ENCODE data around the gene CDC25B. TPM values are rescaled to one million over a fixed set of nuclear protein-coding genes. Genes with fewer than 3 reads are reported as not detected.

The CDC25B gene
- total RNA-seq, 1 experiment from 2014 or later = 91.0 TPM

- BruUV-seq (replicated peaks) = no TSS peak
- intact Hi-C loops (cut with micrococcal nuclease; ENCODE audit: unreplicated experiment) = no loop called here
- CTCF ChIA-PET = no interaction called here
- POLR2A ChIA-PET (ENCODE audit: unreplicated experiment) = no interaction called here
- TF ChIP-seq EZH2 (IDR thresholded peaks at IDR 0.05; ENCODE audit: low read depth) = no peak
- no peak for TF ChIP-seq CTCF (conservative IDR thresholded peaks at IDR 0.05)
- no peak overlapping the region for H2AFZ ChIP-seq
- H3K27ac ChIP-seq = no peak overlapping the region
- H3K4me2 ChIP-seq = no peak overlapping the region
- DNase-seq = no peak
- H3K36me3 ChIP-seq (ENCODE audit: low read depth) = no peaks in the 10 kb centered on the region
- peaks cover 33% of the 10 kb centered on the region for H3K4me1 ChIP-seq (replicated peaks; ENCODE audit: insufficient read depth)
- H3K4me3 ChIP-seq = no peak overlapping the region
- no peaks in the 10 kb centered on the region for H3K27me3 ChIP-seq (ENCODE audit: insufficient read depth, low read depth)
- no peaks in the 10 kb centered on the region for H4K20me1 ChIP-seq (ENCODE audit: insufficient read depth)
- H3K9me2 ChIP-seq (ENCODE audit: insufficient read depth) = no peaks in the 10 kb centered on the region
- no peaks in the 10 kb centered on the region for H3K9me3 ChIP-seq (ENCODE audit: insufficient read depth, low read depth)
- H3F3A ChIP-seq (ENCODE audit: insufficient read depth, low read depth) = peaks cover 24% of the 10 kb centered on the region
- peaks cover 1% of the 10 kb centered on the region for H3K79me2 ChIP-seq (ENCODE audit: low read depth)
Observed at GRCh38 chr20:3802524-3803239, 6.6 kb downstream of the CDC25B start.

- Histone ChIP-seq H4K20me1 (ENCODE audit: insufficient read depth) (no peaks in the 10 kb centered on the region), H3K27ac (no peak overlapping the region), H3K4me1 (replicated peaks; ENCODE audit: insufficient read depth) (peaks cover 35% of the 10 kb centered on the region), H3K9me3 (ENCODE audit: insufficient read depth, low read depth) (no peaks in the 10 kb centered on the region), H3K9me2 (ENCODE audit: insufficient read depth) (no peaks in the 10 kb centered on the region), H3K79me2 (ENCODE audit: low read depth) (no peaks in the 10 kb centered on the region), H3K4me2 (no peak overlapping the region), H3F3A (ENCODE audit: insufficient read depth, low read depth) (peaks cover 30% of the 10 kb centered on the region), H2AFZ (no peak overlapping the region), H3K36me3 (ENCODE audit: low read depth) (no peaks in the 10 kb centered on the region), H3K4me3 (no peak overlapping the region), H3K27me3 (ENCODE audit: insufficient read depth, low read depth) (no peaks in the 10 kb centered on the region)
- no TSS peak for BruUV-seq (replicated peaks)
- ChIA-PET POLR2A (ENCODE audit: unreplicated experiment) (no interaction called here), CTCF (no interaction called here)
- no peak for DNase-seq
- intact Hi-C loops (cut with micrococcal nuclease; ENCODE audit: unreplicated experiment) = no loop called here
- TF ChIP-seq EZH2 (IDR thresholded peaks at IDR 0.05; ENCODE audit: low read depth) (no peak), CTCF (conservative IDR thresholded peaks at IDR 0.05) (no peak)
Observed at GRCh38 chr20:3803289-3803688, 7.2 kb downstream of the CDC25B start.

GRCh38 chr20:3803854-3804253 is 7.7 kb downstream of the CDC25B start:
- Histone ChIP-seq H3K27ac (no peak overlapping the region), H3K4me1 (replicated peaks; ENCODE audit: insufficient read depth) (peaks cover 38% of the 10 kb centered on the region)
- intact Hi-C loops (cut with micrococcal nuclease; ENCODE audit: unreplicated experiment) = no loop called here

More at GRCh38 chr20:3803854-3804253, 7.7 kb downstream of the CDC25B start:
- no peaks in the 10 kb centered on the region for H3K79me2 ChIP-seq (ENCODE audit: low read depth)
- no peak for TF ChIP-seq EZH2 (IDR thresholded peaks at IDR 0.05; ENCODE audit: low read depth)
- no peak for TF ChIP-seq CTCF (conservative IDR thresholded peaks at IDR 0.05)
- H3K9me3 ChIP-seq (ENCODE audit: insufficient read depth, low read depth) = no peaks in the 10 kb centered on the region
- no peak for DNase-seq
- peaks cover 36% of the 10 kb centered on the region for H3F3A ChIP-seq (ENCODE audit: insufficient read depth, low read depth)
- BruUV-seq (replicated peaks) = no TSS peak
- H3K4me3 ChIP-seq = no peak overlapping the region
- H3K9me2 ChIP-seq (ENCODE audit: insufficient read depth) = no peaks in the 10 kb centered on the region
- H3K4me2 ChIP-seq = no peak overlapping the region
- H4K20me1 ChIP-seq (ENCODE audit: insufficient read depth) = no peaks in the 10 kb centered on the region
- no peaks in the 10 kb centered on the region for H3K27me3 ChIP-seq (ENCODE audit: insufficient read depth, low read depth)
- POLR2A ChIA-PET (ENCODE audit: unreplicated experiment) = no interaction called here
- H3K36me3 ChIP-seq (ENCODE audit: low read depth) = no peaks in the 10 kb centered on the region
- no peak overlapping the region for H2AFZ ChIP-seq
- CTCF ChIA-PET = interaction anchor here (0.6 kb wide), 1 partner anchor 17 kb away, joined by 3 read pairs; the partner anchor contains the start of gene AP5S1

Data from PC-9 (cell line).